H9 (cell line): ENCODE data around the gene CACNB2. TPM values are rescaled to one million over a fixed set of nuclear protein-coding genes. Genes with fewer than 3 reads are reported as not detected.

Experiments used
- DNase-seq: peaks from one replicate; pipeline ENCODE4 v3.0.0-alpha.2; 2017
- H2AFZ ChIP-seq: one replicate; pipeline ENCODE4 v1.6.1; 2013; ENCODE audit warnings: mild to moderate bottlenecking, low read length, control low read depth, moderate library complexity
- H2AK5ac ChIP-seq: 2 replicates; pipeline ENCODE4 v1.6.1; 2013; ENCODE audit warnings: low read length, control low read depth, mixed read lengths; ENCODE audit not compliant: insufficient read length
- H2BK120ac ChIP-seq: one replicate; pipeline ENCODE4 v1.6.1; 2013; ENCODE audit warnings: low read depth, mild to moderate bottlenecking, low read length, control low read depth, inconsistent platforms; ENCODE audit not compliant: poor library complexity, severe bottlenecking
- H2BK12ac ChIP-seq: 2 replicates; pipeline ENCODE4 v1.6.1; 2013; ENCODE audit warnings: low read length, control low read depth, mixed read lengths, low read depth; ENCODE audit not compliant: insufficient read length
- H2BK15ac ChIP-seq: 2 replicates; pipeline ENCODE4 v1.6.1; 2013; ENCODE audit warnings: low read depth, low read length, control low read depth
- H2BK20ac ChIP-seq: one replicate; pipeline ENCODE4 v1.6.1; 2013; ENCODE audit warnings: low read depth, mild to moderate bottlenecking, low read length, control low read depth, inconsistent platforms; ENCODE audit not compliant: poor library complexity, severe bottlenecking
- H2BK5ac ChIP-seq: 2 replicates; pipeline ENCODE4 v1.6.1; 2013; ENCODE audit warnings: low read length, control low read depth, mixed read lengths; ENCODE audit not compliant: insufficient read length
- H3K14ac ChIP-seq: 2 replicates; pipeline ENCODE4 v1.6.1; 2013; ENCODE audit warnings: low read length, control low read depth; ENCODE audit not compliant: insufficient read depth
- H3K18ac ChIP-seq: 2 replicates; pipeline ENCODE4 v1.6.1; 2013; ENCODE audit warnings: low read depth, mild to moderate bottlenecking, mixed read lengths, low read length, control low read depth; ENCODE audit not compliant: insufficient read length
- H3K23ac ChIP-seq: 2 replicates; pipeline ENCODE4 v1.6.1; 2013; ENCODE audit warnings: low read length, control low read depth, mixed read lengths, low read depth; ENCODE audit not compliant: insufficient read length
- H3K23me2 ChIP-seq: 2 replicates; pipeline ENCODE4 v1.6.1; 2013; ENCODE audit warnings: low read depth, mild to moderate bottlenecking, mixed read lengths, low read length, control low read depth; ENCODE audit not compliant: insufficient read length, poor library complexity, severe bottlenecking
- H3K27ac ChIP-seq: 2 replicates; pipeline ENCODE4 v1.5.1; 2013; ENCODE audit warnings: low read length, control low read depth, mixed read lengths, low read depth; ENCODE audit not compliant: insufficient read length
- H3K27me3 ChIP-seq: 2 replicates; pipeline ENCODE4 v1.6.1; 2013; ENCODE audit warnings: low read length, control low read depth, inconsistent platforms; ENCODE audit not compliant: insufficient read depth
- H3K4ac ChIP-seq: 2 replicates; pipeline ENCODE4 v1.6.1; 2013; ENCODE audit warnings: low read depth, mild to moderate bottlenecking, control low read depth, inconsistent platforms, low read length, moderate library complexity
- H3K4me1 ChIP-seq: 2 replicates; pipeline ENCODE4 v1.6.1; 2013; ENCODE audit warnings: low read length, control low read depth, inconsistent platforms; ENCODE audit not compliant: insufficient read depth
- H3K4me2 ChIP-seq: 2 replicates; pipeline ENCODE4 v1.6.1; 2013; ENCODE audit warnings: low read length, control low read depth, mixed read lengths; ENCODE audit not compliant: insufficient read length, insufficient read depth
- H3K56ac ChIP-seq: 2 replicates; pipeline ENCODE4 v1.6.1; 2013; ENCODE audit warnings: low read depth, mild to moderate bottlenecking, mixed read lengths, low read length, control low read depth; ENCODE audit not compliant: insufficient read length
- H3K79me1 ChIP-seq: 2 replicates; pipeline ENCODE4 v1.6.1; 2013; ENCODE audit warnings: low read depth, mild to moderate bottlenecking, moderate library complexity, low read length, control low read depth, inconsistent platforms; ENCODE audit not compliant: insufficient read depth, poor library complexity, severe bottlenecking
- H3K79me2 ChIP-seq: 2 replicates; pipeline ENCODE4 v1.6.1; 2013; ENCODE audit warnings: low read length, control low read depth, inconsistent platforms; ENCODE audit not compliant: insufficient read depth
- H3K9ac ChIP-seq: 2 replicates; pipeline ENCODE4 v1.6.1; 2013; ENCODE audit warnings: low read length, control low read depth, mixed read lengths; ENCODE audit not compliant: insufficient read length; ENCODE audit errors: extremely low read depth
- H3K9me3 ChIP-seq: one replicate; pipeline ENCODE4 v1.6.1; 2013; ENCODE audit warnings: low read depth, low read length, inconsistent platforms; ENCODE audit not compliant: control insufficient read depth
- H3T11ph ChIP-seq: one replicate; pipeline ENCODE4 v1.6.1; 2013; ENCODE audit warnings: mild to moderate bottlenecking, low read length, control low read depth, inconsistent platforms
- H4K20me1 ChIP-seq: one replicate; pipeline ENCODE4 v1.6.1; 2013; ENCODE audit not compliant: control insufficient read depth, insufficient read length, insufficient read depth
- H4K5ac ChIP-seq: 2 replicates; pipeline ENCODE4 v1.6.1; 2013; ENCODE audit warnings: low read depth, mild to moderate bottlenecking, mixed read lengths, low read length, control low read depth; ENCODE audit not compliant: insufficient read length
- H4K8ac ChIP-seq: replicated peaks from 2 replicates; pipeline ENCODE4 v1.6.1; 2013; ENCODE audit warnings: low read length, control low read depth, mixed read lengths, low read depth; ENCODE audit not compliant: insufficient read length
- H4K91ac ChIP-seq: 2 replicates; pipeline ENCODE4 v1.6.1; 2013; ENCODE audit warnings: low read depth, mild to moderate bottlenecking, moderate library complexity, mixed read lengths, low read length, control low read depth; ENCODE audit not compliant: insufficient read length
- H3K27ac Mint-ChIP-seq, 3 experiments: 2 replicates in 2 of 3; 3 replicates in 1 of 3; pipeline ENCODE4 v1.8.0; 2020 to 2021; ENCODE audit warnings: mixed read lengths in 3 of 3, mild to moderate bottlenecking in 1 of 3, moderate library complexity in 1 of 3
- H3K27me3 Mint-ChIP-seq: 2 replicates; pipeline ENCODE4 v1.8.0; 2021; ENCODE audit warnings: low read depth, mild to moderate bottlenecking, moderate library complexity, mixed read lengths
- H3K36me3 Mint-ChIP-seq, 3 experiments: 2 replicates in 2 of 3; 3 replicates in 1 of 3; pipeline ENCODE4 v1.8.0; 2020 to 2021; ENCODE audit warnings: low read depth in 3 of 3, mixed read lengths in 3 of 3; ENCODE audit not compliant: insufficient read depth in 1 of 3
- H3K4me1 Mint-ChIP-seq, 2 experiments: 2 replicates each; pipeline ENCODE4 v1.8.0; 2020; ENCODE audit warnings: mixed read lengths in 2 of 2
- H3K4me3 Mint-ChIP-seq, 2 experiments: 2 replicates in 1 of 2; 3 replicates in 1 of 2; pipeline ENCODE4 v1.8.0; 2020 to 2021; ENCODE audit warnings: mild to moderate bottlenecking in 2 of 2, mixed read lengths in 2 of 2, moderate library complexity in 1 of 2
- H3K9me3 Mint-ChIP-seq, 2 experiments: 2 replicates in 1 of 2; 3 replicates in 1 of 2; pipeline ENCODE4 v1.8.0; 2020; ENCODE audit warnings: mild to moderate bottlenecking in 2 of 2, mixed read lengths in 2 of 2, moderate library complexity in 1 of 2
- CTCF ChIP-seq: fragments of 200-600 bp; sonication (generic); conservative IDR thresholded peaks from 3 replicates; pipeline ENCODE4 v1.8.0; 2021; ENCODE audit warnings: antibody characterized with exemption, mild to moderate bottlenecking
- WGBS: extraction: QIAGEN DNeasy Blood & Tissue Kit; methylation state at CpG from one replicate; pipeline ENCODE4 v1.1.7; 2013; ENCODE audit warnings: missing lambda C conversion rate, low lambda C conversion rate, mixed read lengths; ENCODE audit not compliant: insufficient read length; ENCODE audit errors: extremely low coverage; 5-methylcytosine and 5-hydroxymethylcytosine counted together
- total RNA-seq: library from RNA; stranded (reverse); gene quantifications from 2 replicates; pipeline ENCODE4 v1.2.1, GENCODE V29; 2021

The CACNB2 gene
- total RNA-seq, 1 experiment from 2014 or later = 2.6 TPM

GRCh38 chr10:18140957-18141845, 977 bp downstream of the CACNB2 start:
- no peak overlapping the region for H3K56ac ChIP-seq
- Mint-ChIP-seq H3K27ac (peak overlapping the region in 1 of 3 experiments; percentile 71; a peak in 1 of 7 replicates), H3K36me3 (no peaks in the 10 kb centered on the region), H3K4me3 (peak overlapping the region; percentile 80 to 86), H3K4me1 (peaks cover 18 to 35% of the 10 kb centered on the region in 2 experiments), H3K9me3 (no peaks in the 10 kb centered on the region), H3K27me3 (peaks cover 40% of the 10 kb centered on the region)
- no peak overlapping the region for H2BK120ac ChIP-seq
- no peaks in the 10 kb centered on the region for H3K79me1 ChIP-seq
- H3K18ac ChIP-seq = peak overlapping the region; percentile 3
- no peak overlapping the region for H3K23ac ChIP-seq
- H4K5ac ChIP-seq = no peak overlapping the region
- no peak overlapping the region for H2BK12ac ChIP-seq
- H2BK15ac ChIP-seq = no peak overlapping the region
- H3K4me1 ChIP-seq = peaks cover 2% of the 10 kb centered on the region; the same call in 1 of the 2 replicates
- H4K91ac ChIP-seq = no peak overlapping the region
- no peaks in the 10 kb centered on the region for H4K20me1 ChIP-seq
- H2BK5ac ChIP-seq = no peak overlapping the region
- H2AFZ ChIP-seq = no peak overlapping the region
- H3T11ph ChIP-seq = no peak overlapping the region
- DNase-seq = peak; percentile 34
- H3K4me2 ChIP-seq = peak overlapping the region; percentile 73
- peaks cover 17% of the 10 kb centered on the region for H3K23me2 ChIP-seq
- no peak overlapping the region for H4K8ac ChIP-seq
- no peak overlapping the region for H3K27ac ChIP-seq
- WGBS = no CpG with 5 or more reads among the region's 41 CpGs
- H3K79me2 ChIP-seq = no peaks in the 10 kb centered on the region
- no peak overlapping the region for H2BK20ac ChIP-seq
- peak overlapping the region; percentile 37 for H3K14ac ChIP-seq
- no peaks in the 10 kb centered on the region; the same call in 1 of the 2 replicates for H3K27me3 ChIP-seq
- H3K9me3 ChIP-seq = no peaks in the 10 kb centered on the region
- no peak overlapping the region for H3K4ac ChIP-seq
- H2AK5ac ChIP-seq = no peak overlapping the region
- H3K9ac ChIP-seq = peak overlapping the region; percentile 0
- no peak for TF ChIP-seq CTCF
